Karpas-422 (cell line): ENCODE results near the gene CATSPER1. TPM values are rescaled to one million over a fixed set of nuclear protein-coding genes. Genes with fewer than 3 reads are reported as not detected.
"Not testable (repeated sequence)": the region's sequence is repeated elsewhere in the genome, so short reads cannot be mapped to it uniquely, and the experiment has no call there.

Experiments used
- DNase-seq: peaks from one replicate; pipeline ENCODE4 v3.0.0-alpha.2; 2015
- H2AFZ ChIP-seq: fragments of 200-600 bp; sonication (generic); 2 replicates; pipeline ENCODE4 v1.6.1; 2014; ENCODE audit warnings: antibody characterized with exemption, low read length, mixed read lengths
- H3K27ac ChIP-seq: fragments of 200-600 bp; sonication (generic); 2 replicates; pipeline ENCODE4 v1.5.1; 2014; ENCODE audit warnings: mild to moderate bottlenecking, low read length, moderate library complexity
- H3K27me3 ChIP-seq: fragments of 200-600 bp; sonication (generic); 2 replicates; pipeline ENCODE4 v1.6.1; 2014; ENCODE audit warnings: low read length, mixed read lengths
- H3K36me3 ChIP-seq: fragments of 200-600 bp; sonication (generic); 2 replicates; pipeline ENCODE4 v1.6.1; 2014; ENCODE audit warnings: low read length, mixed read lengths; ENCODE audit not compliant: insufficient read depth
- H3K4me1 ChIP-seq: fragments of 200-600 bp; sonication (generic); 2 replicates; pipeline ENCODE4 v1.6.1; 2014; ENCODE audit warnings: mild to moderate bottlenecking, low read length, mixed read lengths
- H3K4me2 ChIP-seq: fragments of 200-600 bp; sonication (generic); 2 replicates; pipeline ENCODE4 v1.6.1; 2014; ENCODE audit warnings: low read length, low read depth, mild to moderate bottlenecking; ENCODE audit not compliant: poor library complexity, severe bottlenecking
- H3K4me3 ChIP-seq: fragments of 200-600 bp; sonication (generic); 2 replicates; pipeline ENCODE4 v1.5.1; 2014; ENCODE audit warnings: mild to moderate bottlenecking, antibody characterized with exemption, low read length, mixed read lengths
- H3K79me2 ChIP-seq: fragments of 200-600 bp; sonication (generic); 2 replicates; pipeline ENCODE4 v1.6.1; 2014; ENCODE audit warnings: mild to moderate bottlenecking, low read length, mixed read lengths
- H3K9ac ChIP-seq: fragments of 200-600 bp; sonication (generic); 2 replicates; pipeline ENCODE4 v1.6.0; 2014; ENCODE audit warnings: low read length
- H3K9me2 ChIP-seq: fragments of 200-600 bp; sonication (generic), shearing (Covaris generic); replicated peaks from 2 replicates; pipeline ENCODE4 v1.6.0; 2014; ENCODE audit warnings: mild to moderate bottlenecking, low read length, moderate library complexity; ENCODE audit not compliant: insufficient read depth
- H3K9me3 ChIP-seq: fragments of 300-700, 200-600 bp; sonication (generic); 2 replicates; pipeline ENCODE4 v1.6.1; 2014; ENCODE audit warnings: low read length, mixed read lengths
- H4K20me1 ChIP-seq: fragments of 200-600 bp; sonication (generic); 2 replicates; pipeline ENCODE4 v1.6.1; 2014; ENCODE audit warnings: mild to moderate bottlenecking, antibody characterized with exemption, low read length, low read depth; ENCODE audit not compliant: insufficient read depth
- total RNA-seq: library from RNA; depleted of rRNA; stranded (reverse); fragments of >200 nt; shearing (Covaris generic); gene quantifications from 2 replicates; pipeline ENCODE4 v1.2.3, GENCODE V29; 2014; ENCODE audit warnings: low replicate concordance

CATSPER1 gene
- total RNA-seq, 1 experiment from 2014 or later, result not detected

DNA sequence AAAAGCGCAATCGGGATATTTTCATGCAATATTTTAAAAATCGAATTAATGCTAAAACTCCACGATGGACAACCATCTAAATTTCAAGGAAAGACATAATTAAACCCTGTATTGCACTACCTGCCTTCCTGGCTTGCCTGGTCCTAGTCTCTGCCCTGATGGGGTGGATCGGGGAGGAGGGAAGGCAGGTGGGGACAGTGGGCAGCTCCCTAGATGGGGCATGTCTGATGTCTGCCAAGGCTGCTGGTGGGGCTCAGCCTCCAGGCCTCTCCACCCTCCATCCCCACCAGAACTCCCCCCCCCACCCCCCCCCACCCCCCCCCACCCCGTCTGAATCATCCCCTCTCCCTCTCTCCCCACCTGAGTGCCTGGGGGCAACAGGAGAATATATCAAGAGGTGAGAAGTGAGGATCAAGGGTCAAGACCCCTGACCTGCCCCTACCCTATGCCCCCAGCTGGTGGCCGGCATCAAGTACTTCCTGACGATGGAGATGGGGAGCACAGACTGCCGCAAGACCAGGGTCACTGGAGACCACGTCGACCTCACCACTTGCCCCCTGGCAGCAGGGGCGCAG, 13.8 kb downstream of the CATSPER1 start:
- H3K27me3 ChIP-seq, result no peaks in the 10 kb centered on the region
- DNase-seq, result no peak
- no peaks in the 10 kb centered on the region for H3K36me3 ChIP-seq
- H2AFZ ChIP-seq, result no peak overlapping the region
- H3K4me3 ChIP-seq, result no peak overlapping the region
- no peak overlapping the region for H3K4me2 ChIP-seq
- H3K9me3 ChIP-seq, result no peaks in the 10 kb centered on the region
- no peak overlapping the region for H3K27ac ChIP-seq
- no peaks in the 10 kb centered on the region for H4K20me1 ChIP-seq
- no peaks in the 10 kb centered on the region for H3K9me2 ChIP-seq
- H3K4me1 ChIP-seq, result no peaks in the 10 kb centered on the region
- no peaks in the 10 kb centered on the region for H3K79me2 ChIP-seq
- H3K9ac ChIP-seq, result no peak overlapping the region

DNA sequence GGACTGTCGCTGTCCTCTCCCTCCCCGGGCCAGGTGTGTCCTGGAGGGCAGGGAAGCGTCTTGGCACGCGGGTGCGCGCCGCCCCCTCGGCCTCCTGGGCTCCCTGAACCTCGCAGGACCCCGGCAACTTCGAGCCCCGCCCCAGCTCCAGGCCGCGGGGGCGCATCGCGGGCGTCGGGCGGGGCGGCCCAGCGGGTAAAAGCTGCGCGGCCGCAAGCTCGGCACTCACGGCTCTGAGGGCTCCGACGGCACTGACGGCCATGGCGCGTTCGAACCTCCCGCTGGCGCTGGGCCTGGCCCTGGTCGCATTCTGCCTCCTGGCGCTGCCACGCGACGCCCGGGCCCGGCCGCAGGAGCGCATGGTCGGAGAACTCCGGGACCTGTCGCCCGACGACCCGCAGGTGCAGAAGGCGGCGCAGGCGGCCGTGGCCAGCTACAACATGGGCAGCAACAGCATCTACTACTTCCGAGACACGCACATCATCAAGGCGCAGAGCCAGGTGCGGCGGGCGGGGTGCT, 14.4 kb downstream of the CATSPER1 start, which contains the start of gene CST6:
Gene CST6 (plus strand): TSS at position 224 of the 519 bp plus-strand sequence. CDS start 37 bp downstream, at position 261.
- Histone ChIP-seq H3K9me2 (no peaks in the 10 kb centered on the region), H3K9me3 (no peaks in the 10 kb centered on the region), H3K4me3 (no peak within 1 kb of the TSS), H3K4me1 (no peaks in the 10 kb centered on the region), H3K79me2 (no peaks in the 10 kb centered on the region), H3K27me3 (no peaks in the 10 kb centered on the region), H3K36me3 (no peaks in the 10 kb centered on the region), H3K27ac (no peak within 1 kb of the TSS), H3K9ac (no peak within 1 kb of the TSS), H2AFZ (no peak within 1 kb of the TSS), H4K20me1 (no peaks in the 10 kb centered on the region), H3K4me2 (no peak within 1 kb of the TSS)
- DNase-seq, result no peak

DNA sequence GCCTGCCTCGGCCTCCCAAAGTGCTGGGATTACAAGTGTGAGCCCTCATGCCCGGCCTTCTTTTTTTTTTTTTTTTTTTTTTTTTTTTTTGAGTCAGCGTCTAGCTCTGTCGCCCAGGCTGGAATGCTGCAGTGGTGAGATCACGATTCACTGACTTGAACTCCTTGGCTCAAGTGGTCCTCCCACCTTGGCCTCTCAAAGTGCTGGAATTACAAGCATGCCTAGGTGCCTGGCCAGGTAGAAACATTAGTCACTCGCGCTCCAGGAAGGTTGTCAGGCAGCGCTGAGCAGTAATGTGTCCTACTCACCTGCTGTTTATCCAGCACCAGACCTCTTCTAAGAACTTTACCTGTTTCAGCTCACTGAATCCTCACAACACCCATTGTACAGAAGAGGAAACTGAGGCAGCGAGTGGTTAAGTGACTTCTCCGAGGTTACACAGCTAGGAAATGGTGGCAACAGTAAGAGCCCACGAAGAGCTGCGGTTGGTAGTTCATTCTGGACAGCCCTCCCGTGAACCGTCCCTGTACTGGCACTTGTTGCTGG, 15.0 kb downstream of the CATSPER1 start:
- Histone ChIP-seq H3K9me3 (no peaks in the 10 kb centered on the region), H3K9ac (no peak overlapping the region), H3K9me2 (no peaks in the 10 kb centered on the region), H3K27me3 (no peaks in the 10 kb centered on the region), H3K79me2 (no peaks in the 10 kb centered on the region), H3K4me3 (no peak overlapping the region), H2AFZ (no peak overlapping the region), H3K36me3 (no peaks in the 10 kb centered on the region), H3K27ac (no peak overlapping the region), H4K20me1 (0 out of 2 replicates have a peak, but pooled peaks cover 4% of the 10 kb centered on the region), H3K4me1 (no peaks in the 10 kb centered on the region), H3K4me2 (no peak overlapping the region)
- no peak for DNase-seq

DNA sequence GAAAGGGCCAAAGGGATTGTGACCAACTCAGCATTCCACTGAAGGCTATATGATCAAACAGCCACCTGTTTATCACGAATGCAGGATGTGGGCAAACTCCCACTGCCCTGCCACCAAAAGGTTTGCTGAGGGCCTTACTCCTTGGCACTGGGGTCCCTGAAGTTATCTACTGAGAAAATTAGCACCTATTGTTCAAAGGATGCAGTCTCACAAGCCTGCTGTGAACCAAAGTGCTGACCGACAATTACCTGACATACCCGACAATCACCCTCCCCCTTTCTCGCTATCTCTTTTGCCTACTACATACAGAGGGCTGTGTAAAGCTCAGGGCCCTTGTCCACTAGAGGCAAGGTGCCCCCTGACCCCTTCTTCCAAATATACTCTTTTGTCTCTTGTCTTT, 16.2 kb downstream of the CATSPER1 start:
- not testable (repeated sequence) for H3K36me3 ChIP-seq, H4K20me1 ChIP-seq, H3K4me3 ChIP-seq, H3K4me1 ChIP-seq, H3K9ac ChIP-seq, H3K79me2 ChIP-seq, H3K27me3 ChIP-seq, DNase-seq, H3K9me3 ChIP-seq, H2AFZ ChIP-seq, H3K4me2 ChIP-seq, H3K9me2 ChIP-seq, H3K27ac ChIP-seq

DNA sequence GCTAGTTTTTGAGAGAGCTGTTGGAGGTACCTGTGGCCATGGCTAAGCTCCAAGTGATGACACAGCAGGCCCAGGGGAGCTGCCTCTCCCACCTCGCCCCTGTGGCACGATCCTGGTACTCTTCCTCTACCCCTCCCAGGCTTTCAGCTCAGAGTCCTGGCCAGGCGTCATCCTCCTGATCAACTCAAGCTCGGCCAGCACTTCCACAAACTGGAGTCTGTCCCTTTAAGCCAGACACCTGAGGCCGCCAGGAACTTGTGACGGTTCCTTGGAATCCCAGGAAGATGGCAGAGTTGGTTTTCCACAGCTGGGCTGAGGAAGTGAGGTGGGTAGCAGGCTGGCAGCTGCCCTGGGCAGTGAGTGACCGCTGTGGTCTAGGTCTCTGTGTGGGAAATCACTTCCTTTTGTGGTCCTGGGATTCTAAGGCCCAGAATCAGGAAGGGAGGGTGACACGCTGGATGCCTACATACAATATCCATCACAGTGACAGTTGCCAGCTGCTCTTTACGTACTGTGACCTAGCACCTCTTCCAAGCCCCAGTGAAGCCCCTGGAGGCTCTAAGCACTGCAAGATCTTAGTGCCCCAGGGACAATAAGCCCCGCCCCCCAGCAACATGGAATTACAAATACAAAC, 17.7 kb downstream of the CATSPER1 start:
- no peaks in the 10 kb centered on the region for H3K9me2 ChIP-seq
- no peak overlapping the region for H3K4me3 ChIP-seq
- H3K27ac ChIP-seq, result no peak overlapping the region
- H3K36me3 ChIP-seq, result peaks cover 9% of the 10 kb centered on the region; the same call in 1 of the 2 replicates
- H3K4me1 ChIP-seq, result peaks cover under 1% of the 10 kb centered on the region
- H3K4me2 ChIP-seq, result no peak overlapping the region
- no peaks in the 10 kb centered on the region for H3K9me3 ChIP-seq
- no peak overlapping the region for H3K9ac ChIP-seq
- no peaks in the 10 kb centered on the region for H3K27me3 ChIP-seq
- peak; percentile 52 for DNase-seq
- H3K79me2 ChIP-seq, result peaks cover under 1% of the 10 kb centered on the region
- H2AFZ ChIP-seq, result no peak overlapping the region
- H4K20me1 ChIP-seq, result peaks cover 12% of the 10 kb centered on the region; the same call in 1 of the 2 replicates

- no peaks in the 10 kb centered on the region for H3K27me3 ChIP-seq
- DNase-seq, result no peak
- peaks cover 9% of the 10 kb centered on the region; the same call in 1 of the 2 replicates for H3K36me3 ChIP-seq
- peaks cover 12% of the 10 kb centered on the region; the same call in 1 of the 2 replicates for H4K20me1 ChIP-seq
- H3K4me2 ChIP-seq, result no peak overlapping the region
- no peaks in the 10 kb centered on the region for H3K9me2 ChIP-seq
- H3K4me1 ChIP-seq, result peaks cover 5% of the 10 kb centered on the region
- no peak overlapping the region for H3K4me3 ChIP-seq
- no peaks in the 10 kb centered on the region for H3K9me3 ChIP-seq
- H2AFZ ChIP-seq, result no peak overlapping the region
- peaks cover 6% of the 10 kb centered on the region for H3K79me2 ChIP-seq
- H3K27ac ChIP-seq, result no peak overlapping the region
- no peak overlapping the region for H3K9ac ChIP-seq
Measured at GRCh38 chr11:66008095-66008467, 18.2 kb downstream of the CATSPER1 start.

DNA sequence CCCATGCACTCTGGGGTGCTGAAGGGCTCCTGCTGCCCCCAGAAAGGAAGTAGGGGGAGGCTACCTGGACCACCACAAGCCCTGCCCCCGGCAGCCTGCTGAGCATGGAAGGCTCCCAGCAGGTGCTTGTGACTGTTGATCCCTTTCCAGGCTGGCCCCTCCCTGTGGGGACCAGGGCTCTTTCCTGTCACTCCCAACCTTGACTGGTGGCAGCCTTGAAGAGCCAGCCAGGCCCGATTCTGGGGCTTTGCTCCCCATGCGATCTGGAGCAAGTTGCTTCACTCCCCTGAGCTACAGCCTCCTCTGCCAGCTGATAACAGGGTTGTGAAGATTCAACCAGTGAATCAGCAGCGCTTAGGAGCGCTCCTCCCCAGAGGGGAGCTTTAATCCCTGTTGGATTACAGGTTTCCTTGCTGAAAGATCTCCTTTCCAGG, 19.1 kb downstream of the CATSPER1 start:
- H3K4me2 ChIP-seq, result no peak overlapping the region
- no peak for DNase-seq
- no peak overlapping the region for H3K4me3 ChIP-seq
- no peaks in the 10 kb centered on the region for H3K9me3 ChIP-seq
- no peaks in the 10 kb centered on the region for H3K27me3 ChIP-seq
- H3K79me2 ChIP-seq, result peaks cover 10% of the 10 kb centered on the region
- H3K9ac ChIP-seq, result no peak overlapping the region
- H3K4me1 ChIP-seq, result peaks cover 6% of the 10 kb centered on the region
- H3K9me2 ChIP-seq, result no peaks in the 10 kb centered on the region
- no peak overlapping the region for H3K27ac ChIP-seq
- no peak overlapping the region for H2AFZ ChIP-seq
- peaks cover 9% of the 10 kb centered on the region; the same call in 1 of the 2 replicates for H3K36me3 ChIP-seq
- peaks cover 12% of the 10 kb centered on the region; the same call in 1 of the 2 replicates for H4K20me1 ChIP-seq

- Histone ChIP-seq H3K27ac (no peak overlapping the region), H3K4me3 (no peak overlapping the region), H3K27me3 (no peaks in the 10 kb centered on the region), H4K20me1 (peaks cover 12% of the 10 kb centered on the region; the same call in 1 of the 2 replicates), H3K4me2 (no peak overlapping the region), H3K9ac (no peak overlapping the region), H2AFZ (no peak overlapping the region), H3K9me2 (no peaks in the 10 kb centered on the region), H3K79me2 (peaks cover 11% of the 10 kb centered on the region), H3K4me1 (peaks cover 6% of the 10 kb centered on the region), H3K9me3 (no peaks in the 10 kb centered on the region), H3K36me3 (peaks cover 9% of the 10 kb centered on the region; the same call in 1 of the 2 replicates)
- no peak for DNase-seq
Measured at GRCh38 chr11:66006891-66007176, 19.4 kb downstream of the CATSPER1 start.
